Activated CD4-positive, alpha-beta T cell treated with anti-CD3 and anti-CD28 coated beads, Interleukin-2, amount 50 U/mL, for 1 hour (primary cell): ENCODE results near the gene SMIM33.
"Not testable (repeated sequence)": the region's sequence is repeated elsewhere in the genome, so short reads cannot be mapped to it uniquely, and the experiment has no call there.

Experiments
- DNase-seq: peaks from one replicate; pipeline ENCODE4 v3.0.0-alpha.2; 2020

SMIM33 gene

DNA sequence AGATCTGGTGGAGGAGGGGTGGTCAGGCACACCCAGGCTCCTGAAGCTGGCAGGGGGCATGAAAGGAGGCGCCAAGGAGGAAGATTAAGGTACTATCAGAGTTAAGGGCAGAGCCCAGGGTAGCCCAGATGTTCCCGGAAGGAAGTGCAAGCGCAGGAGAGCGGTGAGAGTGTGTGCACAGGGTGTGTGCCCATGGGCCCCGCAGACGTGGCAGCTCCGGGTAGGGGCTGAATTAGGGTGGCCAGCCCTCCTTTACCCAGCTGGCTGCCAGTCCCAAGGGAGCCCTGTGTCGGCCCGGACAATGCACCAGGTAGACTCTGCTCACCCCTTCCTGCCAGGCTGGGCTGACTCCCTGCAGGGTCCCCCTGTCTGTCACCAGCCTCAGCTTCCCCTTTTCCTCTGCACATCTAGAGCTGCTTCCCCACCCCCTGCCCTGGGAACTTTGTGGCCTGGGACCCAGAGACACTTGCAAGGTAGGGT lies at the start of gene SMIM33:
Gene SMIM33, plus strand, starts transcription at position 184 of the 480 bp plus-strand sequence. Its CDS starts 118 bp downstream, at position 302.
- no peak for DNase-seq

GRCh38 chr5:139422307-139422893 lies 48.4 kb upstream of the SMIM33 start:
- DNase-seq, result peak; percentile 41

DNA sequence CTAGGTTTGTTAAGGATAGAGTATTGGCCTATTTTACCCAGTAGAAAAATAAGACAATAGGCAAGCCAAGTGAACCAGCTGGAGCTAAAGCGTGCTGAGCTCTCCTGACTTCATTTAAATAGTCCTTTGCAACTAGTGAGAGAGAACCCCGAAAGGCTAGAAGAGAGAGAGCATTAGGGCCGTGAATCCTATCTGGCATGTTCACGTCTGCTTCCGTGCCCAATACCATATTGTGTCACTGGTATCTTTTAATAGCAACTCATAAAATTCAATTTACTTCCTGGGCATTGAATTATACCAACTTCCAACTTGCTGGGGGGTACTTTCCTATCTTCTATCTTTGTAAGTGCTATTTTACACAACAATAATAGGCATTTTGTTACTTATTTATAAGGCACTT lies 45.3 kb upstream of the SMIM33 start:
- no peak for DNase-seq

GRCh38 chr5:139426203-139426885 lies 44.5 kb upstream of the SMIM33 start:
- DNase-seq, result no peak

DNA sequence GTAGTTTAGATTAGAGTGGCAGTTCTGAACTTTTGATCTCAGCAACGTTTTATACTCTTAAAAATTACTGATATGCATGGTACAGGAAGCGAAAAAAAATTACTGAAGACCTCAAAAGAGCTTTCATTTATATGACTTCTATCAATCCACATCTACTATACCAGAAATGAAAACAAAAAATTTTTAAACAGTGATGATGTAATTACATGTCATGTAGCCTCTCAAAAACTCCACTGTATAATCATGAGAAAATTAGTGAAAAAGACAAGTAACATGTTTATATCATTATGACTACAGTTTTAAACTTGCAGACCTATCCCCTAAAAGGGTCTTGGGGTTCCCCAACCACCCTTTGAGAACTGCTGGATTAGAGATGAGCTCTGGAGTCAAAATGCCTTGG lies 40.8 kb upstream of the SMIM33 start:
- no peak for DNase-seq

DNA sequence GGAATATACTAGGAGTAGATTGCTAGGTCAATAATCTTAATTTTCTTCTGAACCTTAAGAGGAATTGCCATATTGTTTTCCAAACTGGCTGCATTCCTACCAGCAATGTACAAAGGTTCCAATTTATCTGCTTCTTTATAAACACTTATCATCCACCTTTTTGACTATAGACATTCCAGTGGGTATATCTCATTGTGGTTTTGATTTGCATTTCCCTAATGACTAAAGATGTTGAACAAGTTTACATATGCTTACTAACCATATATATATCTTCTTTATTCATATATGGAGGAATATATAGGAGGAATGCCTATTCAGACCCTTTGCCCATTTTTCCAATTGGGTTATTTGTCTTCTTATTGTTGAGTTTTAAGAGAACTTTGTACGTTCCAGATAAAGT lies 39.1 kb upstream of the SMIM33 start:
- DNase-seq, result no peak

- DNase-seq, result no peak
These were observed 35.1 kb upstream of the SMIM33 start for GRCh38 chr5:139435676-139436075.

DNA sequence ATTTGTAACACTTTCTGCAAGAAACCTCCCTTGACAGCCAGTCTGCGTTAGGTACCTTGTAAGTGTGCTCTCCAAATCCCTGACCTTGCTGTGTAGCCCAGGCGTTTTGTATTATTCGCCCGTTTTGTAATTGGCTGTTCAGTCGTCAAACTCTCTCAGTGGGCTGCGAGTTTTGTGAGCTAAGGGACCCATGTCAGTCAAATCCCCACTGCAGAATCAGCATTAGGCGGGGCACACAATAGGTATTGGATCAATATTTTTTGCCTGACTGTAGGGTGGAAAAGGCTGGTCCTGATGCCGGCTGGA lies 32.1 kb upstream of the SMIM33 start:
- DNase-seq, result no peak

DNA sequence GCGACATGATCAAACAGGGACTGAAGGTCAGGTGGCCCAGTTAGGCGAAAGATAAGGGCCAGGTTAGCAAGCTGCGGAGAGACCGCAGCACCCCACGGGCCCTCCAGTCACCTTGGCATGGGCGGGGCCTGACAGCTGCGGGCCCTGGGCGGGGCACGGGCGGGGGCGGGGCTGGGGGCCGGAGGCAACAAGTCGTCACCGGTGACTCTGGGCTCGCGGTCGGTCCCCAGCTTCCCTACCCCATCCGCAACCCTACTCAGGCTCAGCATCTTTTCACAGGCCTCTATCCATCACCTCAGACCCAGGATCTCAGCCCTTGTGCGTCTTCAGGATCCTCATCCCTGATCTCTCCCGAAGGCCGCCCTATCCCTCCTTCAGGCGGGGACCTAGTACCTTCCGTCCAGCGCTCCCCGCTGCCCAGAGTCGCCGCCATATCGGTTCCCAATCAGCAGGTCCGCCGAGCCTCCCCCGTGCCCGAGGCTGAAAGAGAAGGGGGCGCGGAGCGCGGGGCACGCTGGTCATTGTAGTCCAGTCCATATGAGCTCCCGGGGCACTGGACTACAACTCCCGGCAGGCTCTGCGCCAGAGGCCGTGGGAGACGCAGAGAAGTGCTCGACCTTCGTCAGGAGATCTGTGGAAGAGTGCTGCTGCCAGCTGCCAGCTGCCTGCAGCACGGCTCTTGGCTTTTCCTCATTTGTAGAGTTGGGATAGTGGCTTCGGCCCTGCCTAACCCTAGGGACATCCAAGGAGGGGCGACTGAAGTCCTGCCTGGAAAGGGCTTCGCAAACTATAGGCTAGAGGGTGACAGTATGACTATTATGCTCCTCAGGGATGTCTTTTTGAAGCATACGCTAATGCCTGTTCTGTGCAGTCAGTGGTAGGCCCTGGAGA lies 31.5 kb upstream of the SMIM33 start, which contains the start of gene DNAJC18:
Gene DNAJC18, minus strand, starts transcription at position 513 of the 891 bp plus-strand sequence. Its CDS starts 80 bp downstream, at position 433.
- DNase-seq, result peak; percentile 87

GRCh38 chr5:139440416-139440815 lies 30.4 kb upstream of the SMIM33 start:
- not testable (repeated sequence) for DNase-seq

DNA sequence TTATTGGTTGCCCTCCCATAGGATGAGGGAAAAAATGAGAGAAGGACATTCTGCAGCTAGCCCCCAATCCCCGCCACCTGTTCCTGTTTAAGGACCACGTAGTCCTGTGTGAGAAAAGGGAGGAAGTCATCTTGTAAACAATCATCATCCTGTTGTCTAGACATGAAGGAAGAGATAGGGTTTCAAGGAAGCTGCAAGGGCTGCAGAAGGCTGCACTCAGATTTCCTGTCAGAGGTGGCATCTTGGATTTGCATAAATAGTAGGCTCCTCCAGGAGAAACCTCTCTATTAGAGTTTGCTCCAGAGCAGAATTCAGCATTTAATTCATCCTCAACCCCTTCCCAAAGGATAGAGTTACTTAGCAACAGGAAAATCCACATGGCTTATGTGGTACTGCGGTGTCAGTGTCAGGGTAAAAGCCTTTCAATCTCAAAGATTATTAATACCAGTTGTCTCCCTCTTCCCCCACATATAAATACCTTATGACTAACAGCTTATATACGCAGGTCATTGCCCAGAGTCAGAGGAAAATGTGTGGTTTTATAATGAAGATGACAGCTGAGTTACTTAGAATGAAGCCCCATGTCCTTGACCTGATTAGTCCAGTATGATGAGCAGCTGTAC lies 26.9 kb upstream of the SMIM33 start:
- DNase-seq, result peak; percentile 12

- DNase-seq, result no peak
These were observed 25.3 kb upstream of the SMIM33 start for GRCh38 chr5:139445325-139446170.

GRCh38 chr5:139446956-139447779 lies 23.6 kb upstream of the SMIM33 start:
- no peak for DNase-seq

DNA sequence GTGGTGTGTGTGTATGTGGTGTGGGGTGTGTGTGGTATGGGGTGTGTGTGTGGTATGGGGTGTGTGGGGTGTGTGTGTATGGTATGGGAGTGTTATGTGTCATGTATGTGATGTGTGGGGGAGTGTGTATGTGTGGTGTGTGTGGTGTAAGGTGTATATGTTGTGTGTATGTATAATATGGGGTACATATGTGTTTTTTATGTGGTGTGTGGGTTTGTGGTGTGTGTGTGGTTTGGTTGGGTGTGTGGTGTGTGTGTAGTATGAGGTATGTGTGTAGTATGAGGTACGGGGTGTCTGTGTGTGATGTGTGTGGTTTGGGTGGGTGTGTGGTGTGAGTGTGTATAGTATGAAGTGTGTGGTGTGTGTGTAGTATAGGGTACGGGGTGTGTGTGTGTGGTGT lies 19.6 kb upstream of the SMIM33 start:
- DNase-seq, result no peak

DNA sequence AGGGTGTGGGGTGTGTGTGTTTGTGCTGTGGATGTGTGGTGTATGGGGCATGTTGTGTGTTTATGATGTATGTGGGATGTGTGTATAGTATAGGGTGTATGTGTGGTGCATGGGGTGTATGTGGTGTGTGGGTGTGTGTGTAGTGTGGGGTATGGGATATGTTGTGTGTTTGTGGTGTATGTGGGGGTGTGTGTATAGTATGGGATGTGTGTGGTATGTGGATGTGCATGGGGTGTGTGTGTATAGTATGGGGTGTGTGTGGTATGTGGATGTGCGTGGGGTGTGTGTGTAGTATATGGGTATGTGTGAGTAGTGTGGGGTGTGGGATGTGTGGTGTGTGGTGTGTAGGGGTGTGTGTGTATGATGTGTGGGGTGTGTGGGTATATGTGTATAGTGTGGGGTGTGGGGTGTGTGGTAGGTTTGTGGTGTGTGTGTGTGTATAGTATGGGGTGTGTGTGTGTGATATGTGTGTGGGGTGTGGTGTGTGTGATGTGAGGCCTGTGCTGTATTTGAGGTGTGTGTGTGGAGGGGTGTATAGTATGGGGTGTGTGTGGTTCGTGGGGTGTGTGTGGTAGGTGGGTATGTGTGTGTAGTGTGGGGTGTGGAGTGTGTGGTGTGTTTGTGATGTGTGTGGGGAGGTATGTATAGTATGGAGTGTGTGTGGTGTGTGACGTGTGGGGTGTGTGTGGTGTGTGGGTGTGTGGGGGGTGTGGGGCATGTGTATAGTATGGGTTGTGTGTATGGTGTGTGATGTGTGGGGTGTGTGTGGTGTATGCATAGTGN lies 18.7 kb upstream of the SMIM33 start:
- DNase-seq, result no peak

DNA sequence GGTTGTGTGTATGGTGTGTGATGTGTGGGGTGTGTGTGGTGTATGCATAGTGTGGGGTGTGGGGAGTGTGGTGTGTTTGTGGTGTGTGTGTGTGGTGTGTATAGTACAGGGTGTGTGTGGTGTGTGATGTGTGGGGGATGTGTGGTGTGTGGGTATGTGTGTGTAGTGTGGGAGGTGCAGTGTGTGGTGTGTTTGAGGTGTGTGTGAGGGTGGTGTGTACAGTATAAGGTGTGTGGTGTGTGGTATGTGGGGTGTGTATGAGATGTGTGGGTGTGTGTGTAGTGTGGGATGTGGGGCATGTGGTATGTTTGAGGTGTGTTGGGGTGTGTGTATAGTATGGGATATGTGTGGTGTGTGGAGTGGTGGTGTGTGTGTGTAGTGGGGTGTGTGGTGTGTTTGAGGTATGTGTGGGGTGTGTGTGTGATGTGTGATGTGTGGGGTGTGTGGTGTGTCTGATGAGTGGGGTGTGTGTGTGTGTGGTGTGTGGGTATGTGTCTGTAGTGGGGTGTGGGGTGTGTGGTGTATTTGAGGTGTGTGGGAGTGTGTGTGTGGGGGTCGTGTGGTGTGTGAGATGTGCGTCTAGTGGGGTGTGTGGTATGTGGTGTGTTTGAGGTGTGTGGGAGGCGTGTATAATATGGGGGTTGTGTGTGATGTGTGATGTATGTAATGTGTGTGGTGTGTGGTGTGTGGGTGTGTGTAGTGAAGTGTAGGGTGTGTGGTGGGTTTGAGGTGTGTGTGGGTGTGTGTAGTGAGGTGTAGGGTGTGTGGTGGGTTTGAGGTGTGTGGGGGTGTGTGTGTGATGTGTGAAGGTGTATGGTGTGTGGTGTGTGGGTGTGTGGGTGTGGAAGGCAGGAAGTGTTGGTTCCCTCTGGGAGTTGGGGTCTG lies 16.9 kb upstream of the SMIM33 start:
- DNase-seq, result no peak

GRCh38 chr5:139454568-139455290 lies 16.1 kb upstream of the SMIM33 start:
- DNase-seq, result no peak

- no peak for DNase-seq
These were observed 14.0 kb upstream of the SMIM33 start for GRCh38 chr5:139456776-139457175.

GRCh38 chr5:139457241-139457640 lies 13.6 kb upstream of the SMIM33 start:
- DNase-seq, result no peak
